Bone marrow (tissue), 2 donors: Measurements from ENCODE around the gene BICDL2.

ENCODE experiments used
- DNase-seq, 2 donors: peaks; one replicate each; lab custom pipeline; 2025; lab: John Stamatoyannopoulos, UW

BICDL2 gene

DNA sequence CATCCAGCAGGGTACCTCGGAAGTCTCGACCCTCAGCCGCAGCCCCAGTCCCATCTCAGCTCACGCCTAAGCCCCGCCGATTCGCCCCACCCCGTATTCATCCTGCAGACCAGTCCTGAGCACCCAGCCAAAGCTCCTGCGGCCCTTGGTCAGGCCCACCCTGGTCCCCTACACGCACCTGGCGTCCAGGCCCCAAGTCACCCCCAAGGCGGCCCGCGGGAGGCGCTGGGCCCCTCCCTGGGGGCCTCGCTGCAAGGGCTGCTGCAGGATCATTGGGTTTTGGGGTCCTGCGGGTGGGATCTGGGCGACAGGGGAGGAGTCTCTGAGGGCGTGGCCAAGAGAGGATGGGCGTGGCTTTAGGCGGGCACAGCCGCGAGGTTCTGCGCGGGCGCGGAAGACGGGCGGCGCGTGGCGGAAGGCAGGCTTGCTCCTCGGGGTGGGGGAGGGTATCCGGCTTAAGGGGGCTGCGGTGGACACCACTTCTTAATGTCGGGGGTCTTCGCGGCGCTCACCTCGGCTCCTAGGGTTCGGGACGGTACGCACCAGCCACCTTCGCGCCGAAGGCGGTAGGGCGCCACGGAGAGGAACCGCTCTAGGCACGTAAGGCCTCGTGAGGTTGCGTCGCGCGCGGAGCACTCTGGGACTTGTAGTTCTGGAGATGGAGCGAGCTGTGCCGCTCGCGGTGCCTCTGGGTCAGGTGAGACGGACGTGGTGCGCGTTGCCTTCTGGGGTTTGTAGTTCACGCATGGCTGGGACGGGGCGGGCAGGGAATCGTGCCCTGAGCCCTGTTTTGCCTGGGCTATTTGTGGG lies 12.9 kb downstream of the BICDL2 start, which contains the start of the genes HCFC1R1 and THOC6:
TSS of gene HCFC1R1 (minus strand) at position 274 of the 810 bp plus-strand sequence. CDS start at position 273, 1 bp downstream.
TSS of gene THOC6 (plus strand) at position 367 of the 810 bp plus-strand sequence. CDS start at position 659, 292 bp downstream.
- DNase-seq = peak; percentile 89 to 91

DNA sequence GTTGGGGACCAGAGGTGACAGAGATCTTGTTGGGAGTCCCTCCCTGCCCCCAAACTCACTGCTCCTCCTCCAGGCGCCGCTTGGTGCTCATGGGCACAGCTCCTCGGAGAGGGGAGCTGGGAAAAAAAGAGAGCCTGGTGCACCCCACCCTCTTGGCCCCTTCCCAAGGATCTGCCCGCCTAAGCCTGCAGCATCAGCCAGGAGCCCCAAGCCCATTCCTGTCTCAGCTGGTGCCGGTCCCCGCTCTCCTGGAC lies 13.4 kb downstream of the BICDL2 start:
- no peak for DNase-seq

DNA sequence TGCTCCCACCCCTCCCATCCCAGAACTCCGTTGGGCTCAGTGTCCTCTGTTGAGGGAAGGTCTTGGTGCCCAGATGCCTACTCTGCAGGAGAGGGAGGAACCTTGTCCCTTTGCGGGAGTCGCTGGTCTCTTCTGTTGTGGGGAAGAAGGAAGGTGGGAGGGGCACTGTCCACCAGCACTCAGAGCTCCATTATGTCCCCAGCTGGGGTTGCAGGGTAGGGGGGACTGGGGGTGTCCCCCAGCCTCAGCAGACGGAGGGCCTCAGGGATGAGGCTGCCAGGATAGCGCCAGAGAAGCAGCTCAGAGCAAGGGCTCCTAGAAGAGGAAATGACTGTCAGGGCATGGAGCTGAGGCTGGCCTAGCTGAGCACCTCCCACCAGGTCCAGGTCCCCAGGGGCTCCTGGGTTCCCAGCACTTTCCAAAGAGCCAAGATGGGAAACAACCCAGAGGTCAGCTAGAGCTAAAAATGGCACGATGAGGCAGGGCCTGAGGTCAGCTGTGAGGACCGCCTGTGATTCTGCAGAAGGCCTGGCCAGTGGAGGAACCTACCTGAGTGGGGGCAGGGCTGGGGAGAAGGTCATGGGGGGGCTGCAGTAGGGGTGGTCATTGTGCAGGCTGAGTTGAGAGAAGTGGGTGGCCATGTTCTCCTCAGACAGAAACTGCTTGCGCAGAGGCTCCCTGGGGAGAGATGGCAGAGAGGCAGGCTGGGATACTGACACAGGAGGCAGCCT lies 13.9 kb downstream of the BICDL2 start:
- DNase-seq = no peak

DNA sequence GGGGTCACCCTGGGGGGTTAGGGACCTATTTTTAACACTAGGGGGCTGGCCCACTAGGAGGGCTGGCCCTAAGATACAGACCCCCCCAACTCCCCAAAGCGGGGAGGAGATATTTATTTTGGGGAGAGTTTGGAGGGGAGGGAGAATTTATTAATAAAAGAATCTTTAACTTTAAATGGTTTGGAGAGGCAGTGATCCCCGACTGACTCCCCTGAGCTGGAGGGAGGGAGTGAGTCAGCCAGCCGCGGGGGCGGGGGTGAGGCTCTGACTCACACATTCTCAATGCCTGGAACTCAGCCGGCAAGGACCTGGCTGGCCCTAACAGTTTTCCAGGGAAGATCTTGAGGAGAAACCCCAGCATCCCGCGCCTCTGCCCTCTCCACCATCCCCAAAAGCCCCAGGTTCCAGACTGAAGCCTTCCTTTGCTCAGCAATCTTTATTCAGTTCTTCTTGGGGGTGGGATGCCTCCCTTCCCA lies 14.5 kb downstream of the BICDL2 start:
- DNase-seq = peak; percentile 56 to 58

DNA sequence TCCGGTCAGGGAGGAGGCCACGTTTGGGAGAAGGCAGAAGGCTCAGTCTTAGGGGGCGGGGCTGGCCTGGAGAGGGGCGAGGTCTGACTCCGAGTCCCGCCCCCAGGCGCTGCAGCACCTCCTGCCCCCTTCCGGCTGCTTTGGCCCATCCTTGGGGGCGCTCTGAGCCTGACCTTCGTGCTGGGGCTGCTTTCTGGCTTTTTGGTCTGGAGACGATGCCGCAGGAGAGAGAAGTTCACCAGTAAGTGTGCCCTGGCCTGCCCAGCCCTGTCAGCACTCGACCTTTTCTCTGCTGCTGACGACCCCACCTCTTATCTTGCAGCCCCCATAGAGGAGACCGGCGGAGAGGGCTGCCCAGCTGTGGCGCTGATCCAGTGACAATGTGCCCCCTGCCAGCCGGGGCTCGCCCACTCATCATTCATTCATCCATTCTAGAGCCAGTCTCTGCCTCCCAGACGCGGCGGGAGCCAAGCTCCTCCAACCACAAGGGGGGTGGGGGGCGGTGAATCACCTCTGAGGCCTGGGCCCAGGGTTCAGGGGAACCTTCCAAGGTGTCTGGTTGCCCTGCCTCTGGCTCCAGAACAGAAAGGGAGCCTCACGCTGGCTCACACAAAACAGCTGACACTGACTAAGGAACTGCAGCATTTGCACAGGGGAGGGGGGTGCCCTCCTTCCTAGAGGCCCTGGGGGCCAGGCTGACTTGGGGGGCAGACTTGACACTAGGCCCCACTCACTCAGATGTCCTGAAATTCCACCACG lies 15.1 kb downstream of the BICDL2 start:
- DNase-seq = peak; percentile 57 to 63

DNA sequence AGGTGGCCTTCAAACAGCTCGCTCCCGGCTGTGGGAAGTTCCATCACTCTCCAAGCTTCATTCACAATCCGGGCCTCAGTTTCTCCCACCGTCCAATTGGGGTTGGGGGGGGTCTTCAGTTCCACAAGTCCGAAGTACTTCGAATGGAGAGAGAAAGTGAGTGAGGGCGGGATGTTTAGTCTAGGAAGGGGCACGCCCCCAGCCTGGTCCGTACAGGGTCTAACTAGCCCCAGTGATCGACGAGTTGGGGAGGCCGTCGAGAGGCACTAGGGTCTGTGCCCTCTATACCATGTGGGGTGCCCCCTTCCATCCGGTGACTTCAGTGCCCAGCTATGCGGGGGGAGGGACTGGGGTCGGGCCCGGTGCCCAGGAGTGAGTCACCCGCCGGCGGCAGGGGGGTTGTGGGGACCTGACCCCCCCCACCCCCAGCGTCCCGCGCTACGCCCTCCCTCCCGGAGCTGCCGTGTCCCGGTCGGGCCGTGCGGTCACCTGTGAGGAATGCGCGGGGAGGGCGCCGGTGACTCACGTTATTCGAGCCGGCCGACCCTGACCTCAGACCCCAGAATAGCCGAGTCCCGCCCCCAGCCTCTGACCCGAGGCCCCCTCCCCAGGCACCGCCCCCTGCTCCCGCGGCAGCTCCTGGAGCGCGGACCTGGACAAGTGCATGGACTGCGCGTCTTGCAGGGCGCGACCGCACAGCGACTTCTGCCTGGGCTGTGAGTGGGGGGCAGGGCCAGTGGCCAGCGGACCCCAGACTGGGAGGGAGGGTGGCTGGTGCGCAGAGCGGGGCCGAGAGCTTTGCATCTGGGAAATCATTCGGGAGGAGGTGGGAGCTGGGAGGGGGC lies 15.9 kb downstream of the BICDL2 start:
- DNase-seq = peak; percentile 58 to 64

DNA sequence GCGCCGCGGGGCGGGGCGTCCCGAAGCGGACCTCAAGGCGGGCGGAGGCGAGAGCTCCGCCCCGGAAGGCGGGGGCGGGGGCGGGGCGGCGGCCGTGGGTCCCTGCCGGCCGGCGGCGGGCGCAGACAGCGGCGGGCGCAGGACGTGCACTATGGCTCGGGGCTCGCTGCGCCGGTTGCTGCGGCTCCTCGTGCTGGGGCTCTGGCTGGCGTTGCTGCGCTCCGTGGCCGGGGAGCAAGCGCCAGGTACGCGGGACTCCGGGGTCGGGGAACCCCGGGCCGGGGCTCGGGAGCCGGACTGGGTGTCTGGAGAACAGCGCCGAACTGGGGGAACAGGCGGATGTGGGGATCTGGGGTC lies 16.5 kb downstream of the BICDL2 start, which contains the start of gene TNFRSF12A:
TSS of gene TNFRSF12A (plus strand) at position 122 of the 357 bp plus-strand sequence. CDS start at position 152, 30 bp downstream.
- DNase-seq = peak; percentile 44 to 60

DNA sequence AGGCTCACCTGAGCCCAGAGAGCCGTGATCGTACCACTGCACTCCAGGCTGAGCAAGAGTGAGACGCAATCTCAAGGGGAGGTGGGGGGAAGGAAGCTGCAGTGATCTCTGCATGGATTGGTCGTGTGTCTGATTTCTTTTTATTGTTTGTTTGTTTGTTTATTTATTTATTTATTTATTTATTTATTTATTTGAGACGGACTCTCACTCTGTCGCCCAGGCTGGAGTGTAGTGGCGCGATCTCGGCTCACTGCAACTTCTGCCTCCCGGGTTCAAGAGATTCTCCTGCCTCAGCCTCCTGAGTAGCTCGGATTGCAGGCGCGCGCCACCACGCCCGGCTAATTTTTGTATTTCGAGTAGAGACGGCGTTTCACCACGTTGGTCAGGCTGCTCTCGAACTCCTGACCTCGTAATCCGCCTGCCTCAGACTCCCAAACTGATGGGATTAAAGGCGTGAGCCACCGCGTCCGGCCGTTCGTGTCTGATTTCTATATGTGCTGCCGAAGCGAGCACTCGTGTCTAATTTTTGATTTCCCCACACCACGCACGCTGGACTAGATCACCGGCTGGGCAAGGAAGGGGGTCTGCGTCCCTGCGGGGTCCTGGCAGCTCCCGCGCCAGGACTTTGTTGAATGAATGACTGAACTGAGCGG lies 17.0 kb downstream of the BICDL2 start:
- DNase-seq = no peak

DNA sequence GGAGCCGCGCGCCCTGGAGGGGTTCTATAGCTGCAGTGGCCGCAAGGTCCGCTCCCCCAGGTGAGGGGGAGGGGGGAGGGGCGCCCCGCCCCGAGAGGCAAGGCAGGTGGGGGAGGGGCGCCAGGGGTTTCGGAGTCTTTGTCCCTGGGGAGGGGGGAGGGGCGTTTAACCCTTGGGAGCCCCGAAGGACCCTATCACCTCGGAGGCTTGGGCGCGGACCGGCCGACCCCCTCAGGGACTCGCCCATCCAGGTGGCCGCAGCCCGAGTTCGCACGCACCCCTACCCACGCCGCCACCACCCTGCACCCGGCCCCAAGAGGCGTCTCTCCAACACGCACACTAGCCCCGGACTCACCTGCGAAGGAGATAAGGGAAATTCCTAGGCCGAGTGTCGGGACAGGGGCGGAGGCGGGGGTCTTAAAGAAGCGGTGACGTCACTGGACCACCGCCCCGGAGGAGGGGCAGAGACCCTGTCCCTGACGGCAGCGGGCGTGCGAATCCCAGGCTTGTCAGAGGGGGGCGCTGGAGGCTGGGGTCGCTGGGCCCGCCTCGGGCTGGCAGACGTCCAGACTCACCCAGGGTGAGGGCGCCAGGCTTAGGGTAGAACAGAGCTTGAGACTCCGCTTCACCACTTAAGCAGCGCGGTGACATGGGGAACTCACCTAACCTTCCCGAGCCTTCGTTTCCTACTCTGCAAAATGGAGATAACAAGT lies 18.8 kb downstream of the BICDL2 start, which contains the start of gene CLDN6:
TSS of gene CLDN6 (minus strand) at position 390 of the 713 bp plus-strand sequence. CDS start 2,162 bp downstream, outside the sequence.
- no peak for DNase-seq

DNA sequence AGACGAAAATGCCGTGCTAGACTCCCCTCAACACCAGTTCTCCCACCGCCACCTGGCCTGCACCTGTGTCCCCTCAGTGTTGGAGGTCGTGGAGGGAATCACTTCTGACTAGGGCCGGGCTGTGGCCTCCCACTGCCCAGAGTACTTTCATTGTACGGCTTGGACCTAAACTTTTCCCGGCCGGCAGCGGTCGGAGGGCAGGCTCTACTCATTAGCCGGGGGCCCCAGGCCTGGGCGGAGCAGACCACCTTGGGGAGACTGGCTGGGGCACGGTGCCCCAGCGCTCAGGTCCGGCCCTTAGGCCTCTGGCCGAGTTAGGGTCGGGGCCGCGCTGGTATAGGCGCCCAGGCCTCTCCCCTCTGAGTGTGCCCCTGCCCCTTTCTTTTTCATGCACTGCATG lies 19.4 kb downstream of the BICDL2 start:
- DNase-seq = no peak

DNA sequence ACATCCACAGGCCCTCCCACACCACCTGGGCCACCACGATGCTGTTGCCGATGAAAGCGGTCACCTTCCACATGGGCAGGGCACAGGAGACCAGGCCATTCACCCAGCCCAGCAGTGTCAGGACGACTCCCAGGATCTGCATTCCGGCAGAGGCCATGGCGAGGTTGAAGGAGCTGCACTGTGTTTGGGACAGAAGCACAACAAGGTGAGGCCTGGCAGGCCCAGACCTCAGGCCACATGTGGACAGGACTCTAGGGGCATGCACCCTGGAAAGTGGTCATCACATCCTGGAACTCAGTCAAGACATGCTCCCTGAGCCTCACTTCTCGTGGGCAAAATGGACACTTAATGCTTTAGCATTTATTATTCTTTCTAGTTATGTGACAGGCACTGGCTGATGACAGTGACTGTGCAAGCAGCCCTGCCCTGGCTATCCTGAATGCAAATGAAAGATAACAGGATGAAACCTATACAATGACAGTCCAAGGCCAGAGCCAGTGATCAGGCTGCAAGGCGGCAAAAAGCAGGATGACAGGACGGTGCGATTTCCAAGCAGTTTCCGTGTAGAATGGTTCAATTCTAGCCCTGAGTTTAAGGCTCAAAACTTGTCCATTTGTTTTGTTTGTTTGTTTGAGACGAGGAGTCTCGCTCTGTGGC lies 20.8 kb downstream of the BICDL2 start:
- no peak for DNase-seq

DNA sequence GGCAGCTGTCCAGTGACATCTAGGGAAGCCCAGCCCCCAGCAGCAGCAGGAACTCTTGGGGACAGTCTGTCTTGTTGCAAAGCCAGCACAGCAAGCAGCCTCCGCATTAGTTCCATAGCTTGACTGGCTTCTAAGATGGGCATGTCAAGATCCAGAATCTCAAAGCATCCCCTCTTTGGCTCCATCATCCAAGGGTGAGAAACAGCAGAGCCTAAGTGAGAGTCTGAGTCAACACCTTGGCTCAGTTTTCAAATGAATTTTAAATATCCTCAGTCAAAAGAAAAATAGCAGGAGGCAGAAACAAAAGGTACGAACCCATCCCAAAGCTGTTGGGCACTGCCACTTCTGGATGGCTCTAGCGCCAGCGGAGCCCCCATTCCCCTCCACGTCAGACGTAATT lies 21.8 kb downstream of the BICDL2 start:
- DNase-seq = no peak

DNA sequence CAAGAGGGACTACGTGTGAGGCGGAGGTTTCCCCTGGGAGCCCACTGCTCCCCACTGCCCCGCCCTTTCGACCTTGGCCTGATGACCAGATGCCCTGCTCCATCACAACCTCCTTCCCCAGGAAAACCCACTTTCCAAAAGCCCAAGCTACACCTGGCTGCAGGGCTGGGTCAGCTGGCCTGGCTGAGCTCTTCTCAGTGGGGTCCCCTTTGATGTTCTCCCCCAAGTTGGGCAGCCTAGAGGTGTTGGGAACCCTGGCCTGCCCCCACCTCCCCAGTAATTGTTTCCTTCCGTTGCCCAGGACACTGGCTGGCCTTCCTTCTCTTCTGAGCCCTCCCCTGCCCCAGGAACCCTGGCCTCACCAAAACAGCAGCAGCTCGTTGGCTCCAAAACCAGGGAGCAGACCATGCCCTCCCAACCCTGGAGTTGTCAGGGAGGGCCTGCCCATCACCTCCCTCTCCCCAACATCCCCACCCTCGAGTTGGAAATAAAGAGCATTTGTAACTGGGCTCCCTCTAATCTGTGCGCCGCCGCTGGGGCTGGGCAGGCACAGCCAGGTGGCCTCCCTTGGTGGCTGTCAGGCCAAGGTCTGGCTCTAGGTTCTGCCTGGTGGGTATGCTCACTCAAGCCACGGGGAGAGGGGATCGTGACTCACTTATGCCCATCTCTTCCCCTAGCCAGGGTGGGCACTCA lies 22.6 kb downstream of the BICDL2 start:
- DNase-seq = no peak

DNA sequence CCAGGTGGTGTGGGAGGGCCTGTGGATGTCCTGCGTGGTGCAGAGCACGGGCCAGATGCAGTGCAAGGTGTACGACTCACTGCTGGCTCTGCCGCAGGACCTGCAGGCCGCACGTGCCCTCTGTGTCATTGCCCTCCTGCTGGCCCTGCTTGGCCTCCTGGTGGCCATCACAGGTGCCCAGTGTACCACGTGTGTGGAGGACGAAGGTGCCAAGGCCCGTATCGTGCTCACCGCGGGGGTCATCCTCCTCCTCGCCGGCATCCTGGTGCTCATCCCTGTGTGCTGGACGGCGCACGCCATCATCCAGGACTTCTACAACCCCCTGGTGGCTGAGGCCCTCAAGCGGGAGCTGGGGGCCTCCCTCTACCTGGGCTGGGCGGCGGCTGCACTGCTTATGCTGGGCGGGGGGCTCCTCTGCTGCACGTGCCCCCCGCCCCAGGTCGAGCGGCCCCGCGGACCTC lies 23.2 kb downstream of the BICDL2 start:
- DNase-seq = no peak

DNA sequence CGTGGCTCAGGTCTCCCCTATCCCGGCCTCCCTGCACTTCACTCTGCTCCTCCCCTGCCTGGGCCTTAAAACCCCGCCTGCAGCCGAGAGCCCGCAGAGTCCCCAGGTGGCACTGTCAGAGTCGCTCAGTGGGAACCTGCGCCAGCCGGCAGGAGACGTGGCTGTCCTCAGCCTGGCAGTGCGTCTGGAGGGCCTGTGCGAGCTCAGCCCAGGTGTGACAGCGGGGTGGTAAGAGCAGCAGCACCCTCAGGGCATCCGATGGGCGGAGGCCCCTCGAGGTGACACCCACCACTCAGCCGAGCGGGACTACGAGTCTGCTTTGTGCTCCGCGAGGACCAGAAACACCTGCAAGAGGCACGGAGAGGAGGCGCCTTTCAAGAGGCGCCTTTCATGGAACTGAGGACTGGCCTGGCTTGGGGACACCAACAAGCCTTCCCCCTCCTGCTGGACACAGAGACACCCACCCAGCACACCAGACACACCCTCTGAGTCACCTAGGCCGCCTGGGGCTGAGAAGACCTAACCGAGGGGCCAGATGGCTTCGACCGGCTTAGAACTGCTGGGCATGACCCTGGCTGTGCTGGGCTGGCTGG lies 23.8 kb downstream of the BICDL2 start, which contains the start of gene CLDN9:
TSS of gene CLDN9 (plus strand) at position 96 of the 593 bp plus-strand sequence. CDS start at position 536, 440 bp downstream.
- no peak for DNase-seq

DNA sequence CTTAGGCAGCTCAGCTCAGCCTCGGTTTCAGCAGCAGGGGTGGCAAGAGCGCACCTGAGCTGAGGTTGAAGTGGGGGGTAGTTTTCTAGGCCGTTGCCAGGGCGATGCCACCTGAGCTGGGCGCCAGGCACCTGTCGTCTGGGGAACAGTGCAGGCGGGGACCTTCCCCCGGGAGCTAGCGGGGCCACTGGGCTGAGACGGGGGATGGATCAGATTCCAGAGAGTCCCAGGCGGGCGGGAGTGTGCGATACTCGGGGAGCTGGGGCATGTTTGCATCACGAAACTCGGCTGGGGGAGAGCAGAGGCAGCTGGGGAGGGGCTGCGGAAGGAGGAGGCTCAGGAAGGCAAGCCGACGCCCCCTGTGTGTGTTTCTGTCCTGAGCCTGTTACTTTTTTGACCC lies 24.5 kb downstream of the BICDL2 start:
- DNase-seq = no peak

DNA sequence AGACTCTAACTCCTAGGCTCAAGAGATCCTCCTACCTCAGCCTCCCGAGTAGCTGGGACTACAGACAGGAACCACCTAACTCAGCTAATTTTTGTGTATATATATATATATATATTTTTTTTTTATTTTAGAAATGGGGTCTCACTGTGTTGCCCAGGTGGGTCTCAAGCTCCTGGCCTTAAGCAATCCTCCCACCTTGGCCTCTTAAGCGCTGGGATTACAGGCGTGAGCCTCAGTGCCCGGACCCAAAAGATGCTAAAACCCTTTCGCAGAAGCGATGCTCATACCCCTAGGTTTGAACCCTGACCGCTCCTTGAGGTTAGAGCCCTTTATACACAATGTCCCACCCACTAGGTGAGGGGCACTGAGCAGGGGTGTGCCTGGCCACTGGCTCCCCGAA lies 26.2 kb downstream of the BICDL2 start:
- DNase-seq = no peak
